ENCODE results near the gene USP43. TPM values are rescaled to one million over a fixed set of nuclear protein-coding genes. Genes with fewer than 3 reads are reported as not detected.
"Not testable (repeated sequence)": the region's sequence is repeated elsewhere in the genome, so short reads cannot be mapped to it uniquely, and the experiment has no call there.

USP43 gene
- total and polyA plus RNA-seq, 12 donors: 0.11 to 1.2 (median 0.54) TPM; not detected in 2

DNA sequence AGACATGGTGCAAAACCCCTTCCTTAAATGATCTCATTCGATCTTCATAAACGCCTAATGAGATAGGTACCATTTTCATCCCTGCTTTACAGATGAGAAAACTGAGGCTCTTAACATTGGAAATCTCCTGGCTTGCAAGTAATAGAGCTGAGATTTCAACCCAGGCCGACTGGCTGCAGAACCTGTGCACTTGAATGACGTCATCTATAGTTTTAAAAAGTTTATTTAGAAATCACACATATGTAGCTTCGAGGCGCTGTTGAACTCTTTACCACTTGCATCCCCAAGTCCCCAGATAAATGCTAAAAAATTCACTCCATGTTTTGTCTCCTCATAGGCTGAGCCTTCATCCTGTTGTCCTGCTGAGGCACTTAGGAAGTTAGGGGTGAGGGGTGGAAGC lies 38.9 kb upstream of the USP43 start:
- no peaks in the 10 kb centered on the region for H3K9me3 ChIP-seq (replicated peaks in 1 of 3)
- no peak overlapping the region for H3K4me3 ChIP-seq
- intact Hi-C loops (cut with DNase I): loop anchor here in 1 of 2 donors (10.0 kb wide), 1 partner anchor 58 kb away; no protein-coding TSS in a partner anchor
- H3K27me3 ChIP-seq: no peaks in the 10 kb centered on the region
- H3K27ac ChIP-seq: no peak overlapping the region
- H3K36me3 ChIP-seq (replicated peaks in 1 of 2): no peaks in the 10 kb centered on the region
- no peaks in the 10 kb centered on the region for H3K4me1 ChIP-seq (replicated peaks in 1 of 2)
- no peak for DNase-seq
- WGBS, 4 donors: 82 to 89% (median 84%) methylated on average over 6 of the region's 6 CpGs
- no peak for TF ChIP-seq POLR2A (IDR thresholded peaks at IDR 0.05)
- TF ChIP-seq, protein P1, sequence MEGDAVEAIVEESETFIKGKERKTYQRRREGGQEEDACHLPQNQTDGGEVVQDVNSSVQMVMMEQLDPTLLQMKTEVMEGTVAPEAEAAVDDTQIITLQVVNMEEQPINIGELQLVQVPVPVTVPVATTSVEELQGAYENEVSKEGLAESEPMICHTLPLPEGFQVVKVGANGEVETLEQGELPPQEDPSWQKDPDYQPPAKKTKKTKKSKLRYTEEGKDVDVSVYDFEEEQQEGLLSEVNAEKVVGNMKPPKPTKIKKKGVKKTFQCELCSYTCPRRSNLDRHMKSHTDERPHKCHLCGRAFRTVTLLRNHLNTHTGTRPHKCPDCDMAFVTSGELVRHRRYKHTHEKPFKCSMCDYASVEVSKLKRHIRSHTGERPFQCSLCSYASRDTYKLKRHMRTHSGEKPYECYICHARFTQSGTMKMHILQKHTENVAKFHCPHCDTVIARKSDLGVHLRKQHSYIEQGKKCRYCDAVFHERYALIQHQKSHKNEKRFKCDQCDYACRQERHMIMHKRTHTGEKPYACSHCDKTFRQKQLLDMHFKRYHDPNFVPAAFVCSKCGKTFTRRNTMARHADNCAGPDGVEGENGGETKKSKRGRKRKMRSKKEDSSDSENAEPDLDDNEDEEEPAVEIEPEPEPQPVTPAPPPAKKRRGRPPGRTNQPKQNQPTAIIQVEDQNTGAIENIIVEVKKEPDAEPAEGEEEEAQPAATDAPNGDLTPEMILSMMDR (IDR thresholded peaks at IDR 0.05): no peak

DNA sequence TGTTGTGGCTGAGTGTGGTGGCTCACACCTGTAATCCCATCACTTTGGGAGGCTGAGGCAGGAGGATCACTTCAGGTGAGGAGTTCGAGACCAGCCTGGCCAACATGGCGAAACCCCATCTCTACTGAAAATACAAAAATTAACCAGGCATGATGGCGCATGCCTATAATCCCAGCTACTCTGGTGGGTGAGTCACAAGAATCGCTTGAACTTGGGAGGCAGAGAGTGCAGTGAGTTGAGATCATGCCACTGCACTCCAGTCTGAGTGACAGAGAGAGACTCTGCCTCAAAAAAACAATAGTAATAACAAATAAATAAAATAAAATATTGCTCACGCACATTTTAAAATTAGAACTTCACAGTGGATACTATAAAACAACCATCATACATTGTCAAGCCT lies 38.3 kb upstream of the USP43 start:
- H3K4me1 ChIP-seq (replicated peaks in 1 of 2); H3K4me3 ChIP-seq; H3K9me3 ChIP-seq (replicated peaks in 1 of 3); H3K36me3 ChIP-seq (replicated peaks in 1 of 2); H3K27me3 ChIP-seq; H3K27ac ChIP-seq; DNase-seq: not testable (repeated sequence)
- WGBS, 4 donors: 67 to 86% (median 69%) methylated on average over 5 of the region's 5 CpGs
- intact Hi-C loops (cut with DNase I): loop anchor here in 1 of 2 donors (10.0 kb wide), 1 partner anchor 58 kb away; no protein-coding TSS in a partner anchor

DNA sequence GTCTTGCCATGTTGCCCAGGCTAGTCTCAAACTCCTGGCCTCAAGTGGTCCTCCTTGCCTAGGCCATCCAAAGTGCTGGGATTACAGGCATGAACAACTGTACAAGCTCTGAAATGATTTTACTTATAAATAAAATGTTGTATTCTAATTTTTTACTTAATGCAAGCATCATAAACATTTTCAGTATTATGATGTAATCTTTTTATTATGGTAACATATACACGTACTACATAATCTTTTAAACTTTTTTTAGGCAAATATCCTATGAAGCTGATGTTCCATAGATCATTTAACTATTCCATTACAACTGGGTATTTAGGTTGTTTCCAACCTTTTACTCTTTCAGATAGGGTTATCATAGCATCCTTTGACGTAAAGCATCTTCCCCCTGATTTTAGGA lies 33.8 kb upstream of the USP43 start:
- WGBS, 4 donors: 69 to 74% (median 70%) methylated on average over 2 of the region's 2 CpGs
- intact Hi-C loops (cut with DNase I): no loop called here
- Histone ChIP-seq H3K4me1 (replicated peaks in 1 of 2) (no peaks in the 10 kb centered on the region), H3K9me3 (replicated peaks in 1 of 3) (no peaks in the 10 kb centered on the region), H3K4me3 (no peak overlapping the region), H3K27ac (no peak overlapping the region), H3K27me3 (no peaks in the 10 kb centered on the region), H3K36me3 (replicated peaks in 1 of 2) (no peaks in the 10 kb centered on the region)
- DNase-seq: no peak
- no peak for TF ChIP-seq POLR2A (IDR thresholded peaks at IDR 0.05)
- TF ChIP-seq, protein P1 (IDR thresholded peaks at IDR 0.05): no peak

DNA sequence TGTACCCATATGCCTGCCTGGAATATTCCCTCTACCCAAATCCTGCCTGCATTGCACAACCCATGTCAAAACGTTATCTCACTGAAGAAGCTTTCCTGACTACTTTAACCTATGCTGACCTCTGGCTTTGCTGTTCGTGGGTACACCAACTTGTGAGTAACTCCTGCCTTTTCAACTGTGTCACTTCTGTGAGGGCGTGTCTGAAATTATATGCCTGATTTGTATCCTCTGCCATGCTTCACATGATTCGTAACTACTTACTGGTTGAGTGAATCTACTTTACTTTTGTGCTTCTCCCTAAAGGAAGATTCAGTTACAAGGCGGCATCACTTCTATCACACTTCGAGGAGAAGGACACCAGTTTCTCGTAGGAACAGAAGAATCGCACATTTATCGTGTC lies 33.3 kb upstream of the USP43 start:
- H3K27ac ChIP-seq: no peak overlapping the region
- H3K36me3 ChIP-seq (replicated peaks in 1 of 2): no peaks in the 10 kb centered on the region
- TF ChIP-seq, protein P1 (IDR thresholded peaks at IDR 0.05): no peak
- no peak for TF ChIP-seq POLR2A (IDR thresholded peaks at IDR 0.05)
- 52 to 64% (median 56%) methylated on average over 9 of the region's 9 CpGs for WGBS, 4 donors
- no peak overlapping the region for H3K4me3 ChIP-seq
- no peaks in the 10 kb centered on the region for H3K27me3 ChIP-seq
- no peaks in the 10 kb centered on the region for H3K4me1 ChIP-seq (replicated peaks in 1 of 2)
- intact Hi-C loops (cut with DNase I): no loop called here
- DNase-seq: no peak
- H3K9me3 ChIP-seq (replicated peaks in 1 of 3): no peaks in the 10 kb centered on the region

DNA sequence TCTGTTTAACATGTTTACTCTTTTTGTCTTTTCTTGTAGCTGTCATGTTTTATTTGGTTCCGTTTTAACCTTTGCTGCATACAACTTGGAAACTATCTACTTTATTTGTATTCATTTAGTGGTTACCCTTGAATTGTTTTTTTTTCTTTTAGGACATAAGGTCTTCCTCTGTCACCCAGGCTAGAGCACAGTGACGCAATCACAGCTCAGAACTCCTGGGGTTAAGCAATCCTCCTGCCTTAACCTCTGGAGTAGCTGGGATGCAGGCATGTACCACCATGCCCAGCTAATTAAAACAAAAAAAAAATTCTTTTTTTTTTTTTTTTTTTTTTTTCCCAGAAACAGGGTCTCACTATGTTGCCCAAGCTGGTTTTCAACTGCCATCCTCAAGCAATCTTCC lies 29.8 kb upstream of the USP43 start:
- no peak overlapping the region for H3K4me3 ChIP-seq
- 36 to 43% (median 41%) methylated on average over 2 of the region's 2 CpGs for WGBS, 4 donors
- TF ChIP-seq, protein P1 (IDR thresholded peaks at IDR 0.05): no peak
- TF ChIP-seq POLR2A (IDR thresholded peaks at IDR 0.05): no peak
- no peak overlapping the region for H3K27ac ChIP-seq
- no peaks in the 10 kb centered on the region for H3K27me3 ChIP-seq
- DNase-seq: no peak
- H3K4me1 ChIP-seq (replicated peaks in 1 of 2): no peaks in the 10 kb centered on the region
- H3K9me3 ChIP-seq (replicated peaks in 1 of 3): no peaks in the 10 kb centered on the region
- no peaks in the 10 kb centered on the region for H3K36me3 ChIP-seq (replicated peaks in 1 of 2)
- intact Hi-C loops (cut with DNase I): no loop called here

Data from adrenal gland (tissue), 12 donors.